ENCODE measurements around the gene JADE3. TPM values are rescaled to one million over a fixed set of nuclear protein-coding genes. Genes with fewer than 3 reads are reported as not detected.

Gene JADE3
- polyA plus RNA-seq, 1 donor from 2014 or later: 6.8 TPM

DNA sequence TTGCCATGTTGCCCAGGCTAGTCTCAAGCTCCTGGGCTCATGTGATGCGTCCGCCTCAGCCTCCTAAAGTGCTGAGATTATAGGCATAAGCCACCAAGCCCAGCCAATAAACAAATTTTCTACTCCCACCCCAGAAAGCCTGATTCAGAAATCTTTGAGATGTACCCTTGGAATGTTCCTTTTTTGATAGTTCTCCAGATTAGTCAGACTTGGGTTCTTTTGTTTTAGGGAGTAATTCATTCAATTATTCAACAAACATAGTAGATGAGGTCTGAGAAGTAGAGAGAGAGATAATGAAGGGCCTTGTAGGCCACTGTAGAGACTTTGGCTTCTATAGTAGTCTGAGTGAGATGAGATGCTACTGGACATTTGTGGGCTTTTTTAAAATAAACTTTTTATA is 47.6 kb upstream of the JADE3 start:
- H3K4me3 ChIP-seq (ENCODE audit: low read length): no peak overlapping the region
- no peaks in the 10 kb centered on the region for H3F3A ChIP-seq (ENCODE audit: insufficient read depth, low read length, poor library complexity, severe bottlenecking)
- H3K27me3 ChIP-seq (ENCODE audit: insufficient read depth, low read depth, low read length): no peaks in the 10 kb centered on the region
- no peaks in the 10 kb centered on the region for H4K20me1 ChIP-seq (ENCODE audit: insufficient read depth)
- H3K9ac ChIP-seq (ENCODE audit: low read length): no peak overlapping the region
- TF ChIP-seq, protein P1, sequence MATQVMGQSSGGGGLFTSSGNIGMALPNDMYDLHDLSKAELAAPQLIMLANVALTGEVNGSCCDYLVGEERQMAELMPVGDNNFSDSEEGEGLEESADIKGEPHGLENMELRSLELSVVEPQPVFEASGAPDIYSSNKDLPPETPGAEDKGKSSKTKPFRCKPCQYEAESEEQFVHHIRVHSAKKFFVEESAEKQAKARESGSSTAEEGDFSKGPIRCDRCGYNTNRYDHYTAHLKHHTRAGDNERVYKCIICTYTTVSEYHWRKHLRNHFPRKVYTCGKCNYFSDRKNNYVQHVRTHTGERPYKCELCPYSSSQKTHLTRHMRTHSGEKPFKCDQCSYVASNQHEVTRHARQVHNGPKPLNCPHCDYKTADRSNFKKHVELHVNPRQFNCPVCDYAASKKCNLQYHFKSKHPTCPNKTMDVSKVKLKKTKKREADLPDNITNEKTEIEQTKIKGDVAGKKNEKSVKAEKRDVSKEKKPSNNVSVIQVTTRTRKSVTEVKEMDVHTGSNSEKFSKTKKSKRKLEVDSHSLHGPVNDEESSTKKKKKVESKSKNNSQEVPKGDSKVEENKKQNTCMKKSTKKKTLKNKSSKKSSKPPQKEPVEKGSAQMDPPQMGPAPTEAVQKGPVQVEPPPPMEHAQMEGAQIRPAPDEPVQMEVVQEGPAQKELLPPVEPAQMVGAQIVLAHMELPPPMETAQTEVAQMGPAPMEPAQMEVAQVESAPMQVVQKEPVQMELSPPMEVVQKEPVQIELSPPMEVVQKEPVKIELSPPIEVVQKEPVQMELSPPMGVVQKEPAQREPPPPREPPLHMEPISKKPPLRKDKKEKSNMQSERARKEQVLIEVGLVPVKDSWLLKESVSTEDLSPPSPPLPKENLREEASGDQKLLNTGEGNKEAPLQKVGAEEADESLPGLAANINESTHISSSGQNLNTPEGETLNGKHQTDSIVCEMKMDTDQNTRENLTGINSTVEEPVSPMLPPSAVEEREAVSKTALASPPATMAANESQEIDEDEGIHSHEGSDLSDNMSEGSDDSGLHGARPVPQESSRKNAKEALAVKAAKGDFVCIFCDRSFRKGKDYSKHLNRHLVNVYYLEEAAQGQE (IDR thresholded peaks at IDR 0.05; ENCODE audit: borderline replicate concordance): no peak
- TF ChIP-seq MXI1 (conservative IDR thresholded peaks at IDR 0.05; ENCODE audit: poor library complexity, severe bottlenecking) (no peak), RAD21 (conservative IDR thresholded peaks at IDR 0.05) (no peak), TAF1 (IDR thresholded peaks at IDR 0.05; ENCODE audit: low read depth) (no peak), EP300 (conservative IDR thresholded peaks at IDR 0.05; ENCODE audit: poor library complexity, severe bottlenecking) (no peak), EZH2 (IDR thresholded peaks at IDR 0.05; ENCODE audit: borderline replicate concordance, insufficient read depth, low read length, poor library complexity, severe bottlenecking) (no peak)
- TF ChIP-seq, protein P2, sequence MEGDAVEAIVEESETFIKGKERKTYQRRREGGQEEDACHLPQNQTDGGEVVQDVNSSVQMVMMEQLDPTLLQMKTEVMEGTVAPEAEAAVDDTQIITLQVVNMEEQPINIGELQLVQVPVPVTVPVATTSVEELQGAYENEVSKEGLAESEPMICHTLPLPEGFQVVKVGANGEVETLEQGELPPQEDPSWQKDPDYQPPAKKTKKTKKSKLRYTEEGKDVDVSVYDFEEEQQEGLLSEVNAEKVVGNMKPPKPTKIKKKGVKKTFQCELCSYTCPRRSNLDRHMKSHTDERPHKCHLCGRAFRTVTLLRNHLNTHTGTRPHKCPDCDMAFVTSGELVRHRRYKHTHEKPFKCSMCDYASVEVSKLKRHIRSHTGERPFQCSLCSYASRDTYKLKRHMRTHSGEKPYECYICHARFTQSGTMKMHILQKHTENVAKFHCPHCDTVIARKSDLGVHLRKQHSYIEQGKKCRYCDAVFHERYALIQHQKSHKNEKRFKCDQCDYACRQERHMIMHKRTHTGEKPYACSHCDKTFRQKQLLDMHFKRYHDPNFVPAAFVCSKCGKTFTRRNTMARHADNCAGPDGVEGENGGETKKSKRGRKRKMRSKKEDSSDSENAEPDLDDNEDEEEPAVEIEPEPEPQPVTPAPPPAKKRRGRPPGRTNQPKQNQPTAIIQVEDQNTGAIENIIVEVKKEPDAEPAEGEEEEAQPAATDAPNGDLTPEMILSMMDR (IDR thresholded peaks at IDR 0.05; ENCODE audit: poor library complexity, severe bottlenecking): no peak
- H3K4me2 ChIP-seq (ENCODE audit: low read length): no peak overlapping the region
- H2AFZ ChIP-seq (ENCODE audit: low read depth, low read length): no peak overlapping the region
- H3K9me3 ChIP-seq (ENCODE audit: low read length): no peaks in the 10 kb centered on the region
- no peaks in the 10 kb centered on the region for H3K79me2 ChIP-seq (replicated peaks; ENCODE audit: insufficient read depth, low read length)
- H3K36me3 ChIP-seq (ENCODE audit: insufficient read depth, low read length): no peaks in the 10 kb centered on the region
- H3K9me2 ChIP-seq (ENCODE audit: insufficient read depth, low read length): no peaks in the 10 kb centered on the region
- no peak overlapping the region for H3K27ac ChIP-seq (ENCODE audit: low read length)

DNA sequence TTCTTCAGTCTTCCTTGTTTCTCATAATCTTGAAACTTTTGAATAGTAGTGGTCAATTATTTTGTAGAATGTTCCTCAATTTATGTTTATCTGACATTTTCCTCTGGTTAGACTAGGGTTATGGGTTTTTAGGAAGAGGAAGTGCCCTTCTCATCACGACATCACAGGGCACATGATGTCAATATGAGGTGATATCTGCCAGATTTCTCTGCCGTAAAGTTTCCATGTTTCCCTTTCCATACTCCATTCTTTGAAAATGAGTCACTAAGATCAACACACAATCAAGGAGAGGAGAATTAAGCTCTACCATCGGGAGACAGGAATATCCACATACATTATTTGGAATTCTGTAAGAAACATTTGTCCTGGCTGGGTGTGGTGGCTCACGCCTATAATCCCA is 46.9 kb upstream of the JADE3 start:
- Histone ChIP-seq H3K9me2 (ENCODE audit: insufficient read depth, low read length) (no peaks in the 10 kb centered on the region), H3K79me2 (replicated peaks; ENCODE audit: insufficient read depth, low read length) (no peaks in the 10 kb centered on the region), H3K36me3 (ENCODE audit: insufficient read depth, low read length) (no peaks in the 10 kb centered on the region), H3F3A (ENCODE audit: insufficient read depth, low read length, poor library complexity, severe bottlenecking) (no peaks in the 10 kb centered on the region), H4K20me1 (ENCODE audit: insufficient read depth) (no peaks in the 10 kb centered on the region), H3K27ac (ENCODE audit: low read length) (no peak overlapping the region), H3K27me3 (ENCODE audit: insufficient read depth, low read depth, low read length) (no peaks in the 10 kb centered on the region), H3K4me2 (ENCODE audit: low read length) (no peak overlapping the region), H3K4me3 (ENCODE audit: low read length) (no peak overlapping the region), H3K9me3 (ENCODE audit: low read length) (no peaks in the 10 kb centered on the region), H2AFZ (ENCODE audit: low read depth, low read length) (no peak overlapping the region), H3K9ac (ENCODE audit: low read length) (no peak overlapping the region)
- TF ChIP-seq, protein P2 (IDR thresholded peaks at IDR 0.05; ENCODE audit: poor library complexity, severe bottlenecking): no peak
- TF ChIP-seq TAF1 (IDR thresholded peaks at IDR 0.05; ENCODE audit: low read depth): no peak
- TF ChIP-seq EZH2 (IDR thresholded peaks at IDR 0.05; ENCODE audit: borderline replicate concordance, insufficient read depth, low read length, poor library complexity, severe bottlenecking): no peak
- TF ChIP-seq RAD21 (conservative IDR thresholded peaks at IDR 0.05): no peak
- TF ChIP-seq SMC3 (conservative IDR thresholded peaks at IDR 0.05; ENCODE audit: poor library complexity): no peak
- no peak for TF ChIP-seq EP300 (conservative IDR thresholded peaks at IDR 0.05; ENCODE audit: poor library complexity, severe bottlenecking)
- TF ChIP-seq, protein P1 (IDR thresholded peaks at IDR 0.05; ENCODE audit: borderline replicate concordance): no peak
- TF ChIP-seq MXI1 (conservative IDR thresholded peaks at IDR 0.05; ENCODE audit: poor library complexity, severe bottlenecking): no peak
- no peak for TF ChIP-seq POLR2AphosphoS5 (IDR thresholded peaks at IDR 0.05)
